ENCODE results near the gene HIVEP3.

Gene HIVEP3

GRCh38 chr1:41660570-41661427 is 257.9 kb downstream of the HIVEP3 start:
- no peak for DNase-seq

GRCh38 chr1:41659903-41660302 is 258.8 kb downstream of the HIVEP3 start:
- no peak for DNase-seq

GRCh38 chr1:41659159-41659495 is 259.6 kb downstream of the HIVEP3 start:
- DNase-seq = no peak

- DNase-seq = no peak
These were observed 260.1 kb downstream of the HIVEP3 start for GRCh38 chr1:41658431-41659158.

GRCh38 chr1:41657679-41658295 is 260.9 kb downstream of the HIVEP3 start:
- no peak for DNase-seq

- no peak for DNase-seq
These were observed 261.8 kb downstream of the HIVEP3 start for GRCh38 chr1:41656825-41657500.

- DNase-seq = no peak
These were observed 262.7 kb downstream of the HIVEP3 start for GRCh38 chr1:41656068-41656467.

GRCh38 chr1:41655632-41656031 is 263.1 kb downstream of the HIVEP3 start:
- DNase-seq = no peak

- DNase-seq = no peak
These were observed 265.1 kb downstream of the HIVEP3 start for GRCh38 chr1:41653574-41653973.

- DNase-seq = no peak
These were observed 266.1 kb downstream of the HIVEP3 start for GRCh38 chr1:41652384-41653265.

GRCh38 chr1:41650028-41650880 is 268.5 kb downstream of the HIVEP3 start:
- DNase-seq = peak; percentile 31

GRCh38 chr1:41649396-41650027 is 269.2 kb downstream of the HIVEP3 start:
- DNase-seq = no peak

GRCh38 chr1:41648844-41649243 is 269.9 kb downstream of the HIVEP3 start:
- DNase-seq = no peak

GRCh38 chr1:41648230-41648629 is 270.5 kb downstream of the HIVEP3 start:
- DNase-seq = no peak

GRCh38 chr1:41647221-41648135 is 271.2 kb downstream of the HIVEP3 start:
- DNase-seq = no peak

- no peak for DNase-seq
These were observed 272.5 kb downstream of the HIVEP3 start for GRCh38 chr1:41646186-41646585.

GRCh38 chr1:41645062-41645461 is 273.7 kb downstream of the HIVEP3 start:
- DNase-seq = no peak

GRCh38 chr1:41642922-41643821 is 275.6 kb downstream of the HIVEP3 start:
- DNase-seq = no peak

Data from activated T-cell treated with anti-CD3 and anti-CD28 coated beads for 4 hours (primary cell).